Calu3 (cell line): ENCODE data around the gene FUT6. TPM values are rescaled to one million over a fixed set of nuclear protein-coding genes. Genes with fewer than 3 reads are reported as not detected.

Experiments
- total RNA-seq: library from RNA; stranded (reverse); gene quantifications from 2 replicates; pipeline ENCODE4 v1.2.3, GENCODE V29; 2022

FUT6 gene
- total RNA-seq, 1 experiment from 2014 or later = 1.8 TPM

Other genes starting within 250 kb of the FUT6 start
- 71.7 and 72.8 TPM in 2 replicates for gene SAFB2, start 216.9 kb downstream of the FUT6 start, total RNA-seq
- 87.3 and 88.0 TPM in 2 replicates for gene SAFB, start 216.6 kb downstream of the FUT6 start, total RNA-seq
- gene MICOS13, start 159.2 kb downstream of the FUT6 start, total RNA-seq = 37.1 and 37.9 TPM in 2 replicates
- 2.3 and 3.0 TPM in 2 replicates for gene HSD11B1L, start 158.7 kb downstream of the FUT6 start, total RNA-seq
- gene RPL36, start 149.4 kb downstream of the FUT6 start, total RNA-seq = 497 and 516 TPM in 2 replicates
- 92.8 and 101 TPM in 2 replicates for gene LONP1, start 119.6 kb downstream of the FUT6 start, total RNA-seq
- not detected in 2 replicates for gene CATSPERD, start 119.1 kb downstream of the FUT6 start, total RNA-seq
- gene PRR22, start 55.0 kb downstream of the FUT6 start, total RNA-seq = 6.3 TPM in 2 replicates
- 33.2 and 35.5 TPM in 2 replicates for gene DUS3L, start 48.5 kb downstream of the FUT6 start, total RNA-seq
- 3.9 and 5.4 TPM in 2 replicates for gene NRTN, start 34.6 kb downstream of the FUT6 start, total RNA-seq
- 15.6 and 18.6 TPM in 2 replicates for gene FUT3, start 11.7 kb upstream of the FUT6 start, total RNA-seq
- not detected in 2 replicates for gene FUT5, start 30.8 kb upstream of the FUT6 start, total RNA-seq
- gene NDUFA11, start 64.1 kb upstream of the FUT6 start, total RNA-seq = 133 and 143 TPM in 2 replicates
- gene VMAC, start 65.2 kb upstream of the FUT6 start, total RNA-seq = 4.3 and 5.5 TPM in 2 replicates
- 39.9 and 45.7 TPM in 2 replicates for gene CAPS, start 74.6 kb upstream of the FUT6 start, total RNA-seq
- 57.0 and 58.4 TPM in 2 replicates for gene RANBP3, start 138.4 kb upstream of the FUT6 start, total RNA-seq